Measurements from ENCODE around the gene DCDC2C.

DCDC2C gene

GRCh38 chr2:3674066-3674845, 29.1 kb upstream of the DCDC2C start:
- DNase-seq: no peak

DNA sequence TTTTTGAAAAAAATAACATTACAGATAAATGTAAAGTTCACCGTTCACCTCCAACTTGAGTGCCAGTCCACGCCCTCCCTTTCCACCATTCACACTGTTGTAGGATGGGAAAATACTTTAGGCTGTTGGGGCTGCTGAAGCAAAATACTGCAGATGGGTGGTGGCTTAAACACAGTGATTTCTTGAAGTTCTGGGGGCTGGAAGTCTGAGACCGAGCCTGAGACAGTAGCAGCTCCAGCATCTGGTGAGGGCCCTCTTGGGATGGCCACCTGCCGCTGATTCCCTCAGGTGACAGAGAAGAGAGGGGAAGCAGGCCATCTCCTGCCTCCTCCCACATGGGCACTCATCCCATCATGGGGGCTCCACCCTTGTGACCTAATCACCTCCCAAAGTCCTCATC, 27.7 kb upstream of the DCDC2C start:
- DNase-seq: no peak

DNA sequence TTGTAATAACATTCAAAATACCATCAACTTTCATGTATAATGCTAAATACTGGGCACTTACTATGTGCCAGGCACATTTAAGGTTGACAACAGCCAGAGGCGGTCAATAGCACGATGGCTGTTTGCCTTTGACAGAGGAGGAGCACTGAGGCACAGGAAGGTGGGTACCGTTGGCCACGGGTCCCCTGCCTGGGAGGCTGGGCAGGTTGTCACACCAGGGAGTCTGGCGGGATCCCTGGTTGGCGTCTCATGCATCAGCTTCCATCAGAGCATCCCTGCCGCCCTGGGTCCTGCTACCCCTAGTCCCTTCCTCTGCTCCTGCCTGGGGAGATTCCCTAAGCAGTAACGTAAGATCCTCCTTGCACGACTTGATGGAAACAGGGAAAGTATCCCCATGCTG, 25.9 kb upstream of the DCDC2C start:
- DNase-seq: no peak

- DNase-seq: no peak
Measured at GRCh38 chr2:3678212-3678611, 25.2 kb upstream of the DCDC2C start.

GRCh38 chr2:3679180-3679579, 24.2 kb upstream of the DCDC2C start:
- DNase-seq: no peak

GRCh38 chr2:3679616-3680393, 23.6 kb upstream of the DCDC2C start:
- DNase-seq: no peak

- no peak for DNase-seq
Measured at GRCh38 chr2:3680548-3681345, 22.6 kb upstream of the DCDC2C start.

- DNase-seq: no peak
Measured at GRCh38 chr2:3681625-3682024, 21.8 kb upstream of the DCDC2C start.

DNA sequence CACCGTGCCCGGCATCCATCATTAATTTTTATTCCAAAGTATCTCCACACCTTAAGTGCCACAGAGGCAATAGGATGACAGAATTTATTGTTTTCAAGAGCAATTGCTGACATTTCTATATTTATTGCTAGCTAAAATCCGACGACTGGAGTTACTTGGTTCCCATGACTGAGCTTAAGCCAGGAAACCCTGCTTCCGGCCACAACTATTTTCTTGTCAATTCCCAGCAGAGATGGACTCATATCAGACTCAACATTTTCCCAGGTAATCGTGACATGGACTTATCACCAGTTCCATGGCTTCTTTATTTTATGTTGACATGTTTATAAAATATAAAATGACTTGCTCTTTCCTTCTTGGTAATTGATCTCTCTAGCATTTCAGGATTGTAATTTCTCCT, 20.6 kb upstream of the DCDC2C start:
- no peak for DNase-seq

DNA sequence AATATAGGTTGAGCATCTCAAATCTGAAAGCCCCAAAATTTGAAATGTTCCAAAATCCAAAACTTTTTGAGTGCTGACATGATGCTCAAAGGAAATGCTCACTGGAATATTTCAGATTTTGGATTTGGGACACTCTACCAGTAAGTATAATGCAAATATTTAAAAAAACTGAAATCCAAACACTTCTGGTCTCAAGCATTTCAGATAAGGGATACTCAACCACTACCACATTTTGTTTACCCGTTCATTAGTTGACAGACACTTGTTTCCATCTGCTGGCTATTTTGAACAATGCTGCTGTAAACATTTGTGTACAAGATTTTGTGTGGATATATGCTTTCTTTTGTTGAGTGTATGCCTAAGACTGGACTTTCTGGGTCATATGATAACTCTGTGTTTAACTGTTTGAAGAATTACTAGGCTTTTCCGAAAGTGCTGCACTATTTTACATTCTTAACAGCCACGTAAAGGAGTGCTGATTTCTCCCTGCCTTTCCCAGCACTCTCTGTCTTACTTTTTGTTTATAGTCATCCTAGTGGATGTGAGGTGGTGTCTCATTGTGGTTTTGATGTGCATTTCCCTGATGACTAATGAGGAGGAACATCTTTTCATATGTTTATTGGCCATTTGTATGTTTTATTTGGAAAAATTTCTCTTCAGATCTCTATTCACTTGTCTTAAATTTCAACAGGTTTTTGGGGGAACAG, 19.5 kb upstream of the DCDC2C start:
- no peak for DNase-seq

DNA sequence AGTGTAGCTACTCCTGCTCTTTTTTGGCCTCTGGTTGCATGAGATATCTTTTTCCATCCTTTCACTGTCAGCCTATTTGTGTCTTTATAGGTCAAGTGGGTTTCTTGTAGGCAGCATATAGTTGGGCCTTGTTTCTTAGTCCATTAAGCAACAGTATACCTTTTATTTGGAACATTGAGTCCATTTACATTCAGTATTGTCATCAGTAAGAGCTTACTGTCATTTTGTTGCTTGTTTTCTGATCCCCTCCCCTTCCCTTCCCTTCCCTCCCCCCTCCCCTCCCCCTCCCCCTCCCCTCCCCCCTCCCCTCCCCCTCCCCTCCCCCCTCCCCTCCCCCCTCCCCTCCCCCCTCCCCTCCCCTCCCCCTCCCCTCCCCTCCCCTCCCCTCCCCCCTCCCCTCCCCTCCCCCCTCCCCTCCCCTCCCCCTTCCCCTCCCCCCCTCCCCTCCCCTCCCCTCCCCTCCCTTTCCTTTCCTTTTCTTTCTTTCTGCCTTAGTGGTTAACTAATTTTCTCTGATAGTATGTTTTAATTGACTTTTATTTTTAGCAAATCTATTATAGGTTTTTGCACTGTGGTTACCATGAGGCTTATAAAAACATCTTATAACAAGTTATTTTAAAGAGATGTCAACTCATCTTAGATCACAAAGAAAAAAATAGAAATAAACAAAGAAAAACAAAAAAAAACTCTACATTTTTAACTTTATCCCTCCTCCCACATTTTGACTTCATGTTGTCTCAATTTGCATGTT, 13.2 kb upstream of the DCDC2C start:
- DNase-seq: no peak

DNA sequence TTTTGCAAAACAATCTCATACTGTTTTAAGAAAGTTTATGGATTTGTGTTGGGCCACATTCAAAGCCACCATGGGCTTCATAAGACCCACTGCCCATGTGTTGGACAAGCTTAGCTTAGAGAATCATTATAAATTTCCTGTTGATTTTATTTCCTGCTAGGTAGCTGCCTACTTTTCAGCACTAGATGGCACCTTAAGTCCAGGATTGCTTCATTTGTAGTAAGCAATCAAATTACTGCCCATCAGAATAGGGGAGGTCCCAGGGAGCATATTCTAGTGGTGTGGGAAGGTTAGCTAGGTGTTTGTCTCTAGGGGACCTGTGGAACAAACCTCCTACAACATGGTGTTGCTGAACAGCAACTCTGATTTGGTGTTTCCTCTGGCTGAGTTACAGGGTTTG, 11.0 kb upstream of the DCDC2C start:
- DNase-seq: peak; percentile 56

DNA sequence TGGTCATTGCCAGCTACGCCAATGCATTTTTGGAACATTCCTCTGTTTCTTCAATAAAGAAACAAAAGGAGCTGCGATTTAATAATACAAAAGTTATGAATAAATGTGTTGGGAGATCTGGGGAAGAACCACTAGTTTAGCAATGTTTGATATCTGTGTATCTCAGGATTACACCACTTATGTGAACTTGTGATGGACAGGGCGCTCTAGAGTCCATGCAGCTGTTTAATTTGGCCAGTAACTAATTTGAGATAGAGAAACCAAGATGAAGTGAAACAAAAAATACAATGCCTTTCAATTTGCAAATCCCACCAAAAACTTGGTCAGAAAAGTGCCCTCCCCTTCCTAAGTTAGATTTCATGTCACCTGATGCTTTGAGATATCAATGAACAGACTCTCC, 6.8 kb upstream of the DCDC2C start:
- DNase-seq: no peak

DNA sequence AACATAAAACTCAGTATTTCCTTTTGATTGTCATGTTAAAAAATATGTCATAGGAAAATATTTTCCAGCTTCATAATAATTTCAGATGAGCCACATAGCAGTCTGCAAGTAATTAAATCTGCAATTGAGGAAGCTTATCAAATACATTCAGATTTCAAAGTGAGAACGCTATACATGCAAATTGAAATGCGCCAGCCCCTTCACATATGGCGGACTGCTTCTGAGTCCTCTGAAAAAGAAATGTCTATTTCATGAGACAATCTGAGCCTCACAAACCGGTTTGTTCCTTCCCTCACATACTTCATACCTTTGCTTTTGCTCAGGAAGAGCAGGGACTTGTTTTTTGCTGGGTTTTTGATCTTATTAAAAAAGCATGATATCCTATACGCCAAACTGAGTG, 2.3 kb upstream of the DCDC2C start:
- no peak for DNase-seq

DNA sequence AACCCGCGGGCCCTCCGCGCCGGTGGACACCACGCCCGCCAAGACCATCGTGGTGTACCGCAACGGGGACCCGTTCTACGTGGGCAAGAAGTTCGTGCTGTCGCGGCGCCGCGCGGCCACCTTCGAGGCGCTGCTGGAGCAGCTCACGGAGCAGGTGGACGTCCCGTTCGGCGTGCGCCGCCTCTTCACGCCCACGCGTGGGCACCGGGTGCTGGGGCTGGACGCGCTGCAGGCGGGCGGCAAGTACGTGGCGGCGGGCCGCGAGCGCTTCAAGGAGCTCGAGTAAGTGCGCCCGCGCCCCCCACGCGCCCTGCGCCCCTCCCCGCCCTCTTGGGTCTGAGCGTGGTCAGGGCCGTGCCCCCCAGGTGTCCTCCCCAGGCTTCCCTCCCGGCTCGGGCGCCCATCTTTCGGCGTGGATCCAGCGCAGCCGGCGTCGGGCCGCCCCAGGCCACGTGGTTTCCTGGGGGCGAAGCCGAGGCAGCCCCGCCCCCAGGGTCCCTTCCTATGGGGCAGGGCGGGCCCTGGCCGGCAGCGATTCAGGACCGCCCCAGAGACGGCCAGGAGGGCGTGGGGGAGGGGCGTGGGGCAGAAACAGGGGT, 481 bp downstream of the DCDC2C start:
- no peak for DNase-seq

DNA sequence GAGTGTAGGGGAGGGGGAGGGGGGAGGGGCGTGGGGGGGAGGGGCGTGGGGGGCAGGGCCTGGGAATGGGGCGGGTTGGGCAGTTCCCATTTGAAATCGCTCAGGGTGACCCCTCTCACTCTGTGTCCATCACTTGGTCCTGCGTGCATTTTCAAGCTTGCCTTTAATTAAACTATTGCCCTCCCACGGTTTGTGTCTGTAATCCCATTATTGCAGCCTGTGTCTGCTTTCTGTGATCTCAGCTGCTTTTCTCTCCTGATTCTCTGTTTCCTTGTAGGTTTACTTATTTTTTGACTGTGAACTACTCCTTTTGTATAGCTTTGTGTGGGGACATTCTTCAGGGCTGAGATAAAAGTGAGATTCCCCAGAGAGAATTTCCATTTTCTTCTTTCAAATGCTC, 1.3 kb downstream of the DCDC2C start:
- no peak for DNase-seq

DNA sequence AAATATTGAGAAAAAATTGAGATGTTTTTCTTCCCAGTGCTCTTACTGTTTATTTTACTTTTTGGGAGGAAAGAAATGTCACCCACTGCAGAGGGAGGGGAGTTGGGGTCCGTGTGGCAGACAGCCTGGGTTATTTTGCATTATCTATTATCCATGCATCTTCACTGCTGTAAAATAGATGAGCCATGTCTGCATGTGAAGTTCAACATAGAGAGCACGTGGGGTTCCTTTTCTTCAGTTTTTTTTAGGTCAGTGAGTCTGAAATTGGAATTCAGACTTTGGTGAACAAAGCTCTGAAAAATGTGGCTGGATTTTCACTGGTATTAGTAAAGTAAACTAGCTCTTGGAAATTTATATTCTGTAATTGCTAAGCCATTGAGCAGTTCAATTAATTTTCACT, 2.4 kb downstream of the DCDC2C start:
- no peak for DNase-seq

DNA sequence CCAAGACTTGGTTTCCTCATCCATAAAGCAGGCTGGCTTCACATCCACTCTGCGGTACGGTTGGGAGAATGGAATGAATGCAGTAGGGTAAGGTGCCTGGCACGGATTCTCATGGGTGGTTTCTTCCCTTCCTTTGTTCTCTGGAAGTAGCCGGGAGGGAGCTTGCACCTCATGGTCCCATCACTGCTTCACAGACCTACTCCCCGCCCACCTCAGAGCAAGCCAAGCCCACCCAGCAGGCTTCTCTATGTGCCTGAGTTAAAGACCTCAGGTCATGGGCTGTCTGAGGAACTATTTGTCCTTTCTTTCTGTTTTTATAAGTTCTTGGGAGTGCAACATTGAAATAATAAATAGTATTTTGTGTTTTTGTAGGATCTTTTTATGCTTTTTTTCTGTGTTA, 3.5 kb downstream of the DCDC2C start:
- no peak for DNase-seq

GRCh38 chr2:3708576-3708975, 5.2 kb downstream of the DCDC2C start:
- no peak for DNase-seq

DNA sequence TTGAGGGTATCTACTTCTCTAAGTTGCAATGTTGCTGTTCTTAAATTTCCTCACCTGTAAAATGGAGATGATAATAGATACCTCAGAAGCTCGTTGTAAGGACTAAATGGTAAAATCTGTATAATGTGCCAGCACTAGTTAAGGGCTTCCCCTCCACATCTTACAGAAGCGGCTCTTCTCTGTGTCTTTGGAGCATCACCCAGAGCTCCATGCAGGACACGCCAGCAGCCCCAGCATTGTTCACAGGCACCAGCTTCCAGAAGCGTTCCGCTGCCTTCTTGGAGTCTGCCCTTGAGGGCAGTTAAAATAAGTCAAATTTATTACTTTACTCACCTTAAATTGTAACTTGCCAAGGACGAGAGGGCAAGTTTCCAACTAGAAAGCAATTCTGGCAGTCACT, 5.8 kb downstream of the DCDC2C start:
- DNase-seq: no peak

GRCh38 chr2:3712424-3712823, 9.0 kb downstream of the DCDC2C start:
- peak; percentile 35 for DNase-seq
